ENCODE measurements around the gene UBTD2.

The UBTD2 gene

GRCh38 chr5:172188893-172189692 lies 94.5 kb downstream of the UBTD2 start:
- DNase-seq: no peak

- DNase-seq: peak; percentile 95
Measured at GRCh38 chr5:172188033-172188892, 95.3 kb downstream of the UBTD2 start, which contains the start of gene STK10. Gene STK10 (minus strand): TSS chr5:172188224. CDS start chr5:172188042, 182 bp downstream.

GRCh38 chr5:172187118-172188032 lies 96.2 kb downstream of the UBTD2 start:
- peak; percentile 81 for DNase-seq

- no peak for DNase-seq
Measured at GRCh38 chr5:172186114-172186695, 97.4 kb downstream of the UBTD2 start.

GRCh38 chr5:172185096-172185461 lies 98.5 kb downstream of the UBTD2 start:
- peak; percentile 27 for DNase-seq

- DNase-seq: no peak
Measured at GRCh38 chr5:172183881-172184280, 99.7 kb downstream of the UBTD2 start.

GRCh38 chr5:172182291-172182690 lies 101.3 kb downstream of the UBTD2 start:
- DNase-seq: no peak

- DNase-seq: peak; percentile 23
Measured at GRCh38 chr5:172180936-172181335, 102.6 kb downstream of the UBTD2 start.

- DNase-seq: peak; percentile 82
Measured at GRCh38 chr5:172178991-172179989, 104.3 kb downstream of the UBTD2 start.

- DNase-seq: peak; percentile 63
Measured at GRCh38 chr5:172178301-172178987, 105.1 kb downstream of the UBTD2 start.

GRCh38 chr5:172177176-172177575 lies 106.4 kb downstream of the UBTD2 start:
- DNase-seq: no peak

GRCh38 chr5:172175263-172175719 lies 108.3 kb downstream of the UBTD2 start:
- peak; percentile 97 for DNase-seq

- peak; percentile 92 for DNase-seq
Measured at GRCh38 chr5:172173564-172174153, 109.9 kb downstream of the UBTD2 start.

GRCh38 chr5:172172912-172173563 lies 110.5 kb downstream of the UBTD2 start:
- DNase-seq: no peak

- DNase-seq: no peak
Measured at GRCh38 chr5:172171118-172171517, 112.4 kb downstream of the UBTD2 start.

- DNase-seq: peak; percentile 62
Measured at GRCh38 chr5:172170251-172170701, 113.3 kb downstream of the UBTD2 start.

GRCh38 chr5:172169216-172169615 lies 114.3 kb downstream of the UBTD2 start:
- no peak for DNase-seq

- DNase-seq: no peak
Measured at GRCh38 chr5:172168311-172168710, 115.3 kb downstream of the UBTD2 start.

- no peak for DNase-seq
Measured at GRCh38 chr5:172167895-172168294, 115.7 kb downstream of the UBTD2 start.
